ENCODE results near the gene FCHSD2. TPM values are rescaled to one million over a fixed set of nuclear protein-coding genes. Genes with fewer than 3 reads are reported as not detected.

The FCHSD2 gene
- total and polyA plus RNA-seq, 4 donors, result 14.7 to 41.6 (median 32.6) TPM

DNA sequence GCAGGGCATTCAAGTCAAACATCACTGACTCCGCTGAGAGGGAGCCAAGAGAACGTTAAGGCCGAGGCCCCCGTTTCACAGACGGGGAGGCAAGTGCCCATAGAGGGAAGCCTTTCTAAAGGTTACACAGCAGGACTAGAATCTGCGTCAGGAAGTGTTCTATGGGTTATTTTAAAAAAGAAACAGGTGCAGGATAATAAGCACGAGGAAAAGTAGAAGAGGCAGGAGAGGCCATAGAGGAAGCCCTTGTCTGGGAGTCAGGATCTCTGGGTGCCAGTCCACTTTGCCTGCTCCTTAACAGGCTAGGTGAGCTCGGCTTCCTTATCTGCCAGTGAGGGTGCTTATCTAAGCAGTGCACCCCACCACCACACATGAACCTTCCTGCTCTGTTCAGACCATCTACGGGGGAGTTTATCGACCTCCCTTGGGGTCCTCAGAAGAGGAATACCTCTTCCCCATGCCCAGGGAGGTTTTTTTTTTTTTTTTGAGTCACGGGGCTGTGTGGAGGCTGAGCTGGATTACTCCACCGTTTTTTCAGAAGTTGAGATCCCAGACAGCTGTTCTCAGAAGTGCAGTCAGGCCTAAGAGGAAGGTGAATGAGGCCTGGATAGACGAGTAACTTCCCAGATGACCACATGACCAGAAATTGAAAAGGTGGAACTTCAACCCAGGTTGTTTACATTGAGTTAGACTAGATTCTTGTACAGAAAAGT is 1.2 kb upstream of the FCHSD2 start:
- TF ChIP-seq, protein P1, sequence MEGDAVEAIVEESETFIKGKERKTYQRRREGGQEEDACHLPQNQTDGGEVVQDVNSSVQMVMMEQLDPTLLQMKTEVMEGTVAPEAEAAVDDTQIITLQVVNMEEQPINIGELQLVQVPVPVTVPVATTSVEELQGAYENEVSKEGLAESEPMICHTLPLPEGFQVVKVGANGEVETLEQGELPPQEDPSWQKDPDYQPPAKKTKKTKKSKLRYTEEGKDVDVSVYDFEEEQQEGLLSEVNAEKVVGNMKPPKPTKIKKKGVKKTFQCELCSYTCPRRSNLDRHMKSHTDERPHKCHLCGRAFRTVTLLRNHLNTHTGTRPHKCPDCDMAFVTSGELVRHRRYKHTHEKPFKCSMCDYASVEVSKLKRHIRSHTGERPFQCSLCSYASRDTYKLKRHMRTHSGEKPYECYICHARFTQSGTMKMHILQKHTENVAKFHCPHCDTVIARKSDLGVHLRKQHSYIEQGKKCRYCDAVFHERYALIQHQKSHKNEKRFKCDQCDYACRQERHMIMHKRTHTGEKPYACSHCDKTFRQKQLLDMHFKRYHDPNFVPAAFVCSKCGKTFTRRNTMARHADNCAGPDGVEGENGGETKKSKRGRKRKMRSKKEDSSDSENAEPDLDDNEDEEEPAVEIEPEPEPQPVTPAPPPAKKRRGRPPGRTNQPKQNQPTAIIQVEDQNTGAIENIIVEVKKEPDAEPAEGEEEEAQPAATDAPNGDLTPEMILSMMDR (IDR thresholded peaks at IDR 0.05; ENCODE audit: control extremely low read depth, extremely low read depth), result no peak
- ATAC-seq (ENCODE audit: insufficient read depth, low FRiP score) (no peak), DNase-seq (peak in 2 of 3 donors; percentile 38 to 56)
- Histone ChIP-seq H3K9ac (ENCODE audit: insufficient read depth in 1 of 2, low read length in 2 of 2) (peak overlapping the region; percentile 1 to 66), H3K27me3 (ENCODE audit: control insufficient read depth in 3 of 3, insufficient read depth in 3 of 3, low read length in 2 of 3) (no peaks in the 10 kb centered on the region), H3K4me1 (ENCODE audit: control insufficient read depth in 5 of 5, insufficient read depth in 5 of 5, low read length in 5 of 5) (peaks cover 0 to 21% (median 10%) of the 10 kb centered on the region in 5 donors), H3K9me3 (ENCODE audit: control insufficient read depth in 4 of 4, insufficient read depth in 3 of 4, low read length in 3 of 4) (peaks cover 0 to 3% (median 0%) of the 10 kb centered on the region in 4 donors), H3K27ac (ENCODE audit: low read depth in 1 of 2, low read length in 1 of 2) (peak overlapping the region; percentile 90 to 97), H3K36me3 (ENCODE audit: control insufficient read depth in 4 of 4, insufficient read depth in 4 of 4, low read length in 4 of 4) (peaks cover 0 to 2% (median 0%) of the 10 kb centered on the region in 4 donors), H3K4me3 (peak overlapping the region; percentile 50)
- 5 to 10% methylated on average over 13 of the region's 13 CpGs for WGBS, 2 donors

DNA sequence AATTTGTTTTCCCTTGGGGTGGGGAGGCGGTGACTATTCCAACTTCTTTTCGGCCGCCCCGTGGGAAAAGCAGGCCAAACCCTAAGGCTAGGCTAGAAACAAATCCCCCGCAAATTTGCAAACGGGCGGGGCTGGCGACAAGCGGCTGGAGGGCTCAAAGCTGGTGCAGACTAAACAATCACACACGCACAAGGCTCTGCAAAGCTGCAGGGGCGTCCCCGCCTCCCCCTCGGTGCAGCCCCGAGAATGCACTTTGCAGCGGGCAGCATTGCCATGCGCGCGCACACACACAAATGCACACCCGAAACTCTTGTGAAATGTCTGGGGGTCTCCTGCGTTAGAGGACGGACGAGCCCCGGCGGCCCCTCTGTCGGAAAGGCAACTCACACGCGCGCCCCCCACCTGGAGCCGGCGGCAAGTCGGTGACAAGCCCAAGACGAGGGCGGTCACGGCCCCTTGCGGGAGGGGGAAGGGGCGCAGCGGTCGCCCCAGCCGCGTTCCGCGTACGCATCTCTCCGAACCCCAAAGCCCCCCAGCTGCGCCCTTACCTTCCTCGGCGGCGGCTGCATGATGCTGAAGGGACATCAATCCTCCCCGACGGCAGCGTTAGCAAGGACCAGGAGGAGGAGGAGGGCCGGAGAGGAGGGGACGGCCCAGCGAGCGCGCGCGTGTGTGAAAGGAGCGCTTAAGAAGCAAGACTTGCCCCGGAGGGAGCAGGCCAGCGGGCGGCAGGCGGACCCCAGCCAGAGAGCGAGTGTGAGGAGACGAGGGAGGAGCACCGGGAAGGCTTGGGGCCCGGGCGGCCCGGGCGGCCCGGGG is 600 bp downstream of the FCHSD2 start:
- H3K4me1 ChIP-seq (ENCODE audit: control insufficient read depth in 5 of 5, insufficient read depth in 5 of 5, low read length in 5 of 5), result peaks cover 3 to 21% (median 10%) of the 10 kb centered on the region in 5 donors
- peak; percentile 87 to 91 (median 89) for DNase-seq
- peak overlapping the region; percentile 85 to 97 for H3K27ac ChIP-seq (ENCODE audit: low read depth in 1 of 2, low read length in 1 of 2)
- ATAC-seq (ENCODE audit: insufficient read depth, low FRiP score), result peak; percentile 12
- 0 to 1% methylated on average over 68 to 71 of the region's 71 CpGs for WGBS, 2 donors
- peak overlapping the region; percentile 66 to 78 for H3K9ac ChIP-seq (ENCODE audit: insufficient read depth in 1 of 2, low read length in 2 of 2)
- H3K36me3 ChIP-seq (ENCODE audit: control insufficient read depth in 4 of 4, insufficient read depth in 4 of 4, low read length in 4 of 4), result peaks cover 0 to 16% (median 3%) of the 10 kb centered on the region in 4 donors
- TF ChIP-seq, protein P1 (IDR thresholded peaks at IDR 0.05; ENCODE audit: control extremely low read depth, extremely low read depth), result no peak
- H3K27me3 ChIP-seq (ENCODE audit: control insufficient read depth in 3 of 3, insufficient read depth in 3 of 3, low read length in 2 of 3), result no peaks in the 10 kb centered on the region
- H3K4me3 ChIP-seq, result peak overlapping the region; percentile 61
- H3K9me3 ChIP-seq (ENCODE audit: control insufficient read depth in 4 of 4, insufficient read depth in 3 of 4, low read length in 3 of 4), result peaks cover 0 to 3% (median 0%) of the 10 kb centered on the region in 4 donors

DNA sequence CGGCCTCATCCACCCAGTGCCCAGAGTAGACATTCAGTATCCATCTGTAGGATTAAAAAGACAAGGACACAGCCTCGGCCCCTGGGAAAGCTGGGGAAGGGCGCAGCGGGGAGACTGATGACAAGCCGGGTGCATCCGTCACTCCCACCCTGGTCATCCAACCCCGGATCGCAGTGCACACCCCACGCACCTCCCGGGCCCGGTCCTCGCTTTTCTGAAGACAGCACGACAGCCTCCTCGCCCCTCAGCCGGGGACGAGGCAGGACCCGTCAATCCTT is 1.1 kb downstream of the FCHSD2 start:
- Histone ChIP-seq H3K9ac (ENCODE audit: insufficient read depth in 1 of 2, low read length in 2 of 2) (peak overlapping the region; percentile 66 to 78), H3K9me3 (ENCODE audit: control insufficient read depth in 4 of 4, insufficient read depth in 3 of 4, low read length in 3 of 4) (peaks cover 0 to 3% (median 0%) of the 10 kb centered on the region in 4 donors), H3K27ac (ENCODE audit: low read depth in 1 of 2, low read length in 1 of 2) (peak overlapping the region; percentile 85 to 97), H3K4me1 (ENCODE audit: control insufficient read depth in 5 of 5, insufficient read depth in 5 of 5, low read length in 5 of 5) (peaks cover 3 to 21% (median 10%) of the 10 kb centered on the region in 5 donors), H3K27me3 (ENCODE audit: control insufficient read depth in 3 of 3, insufficient read depth in 3 of 3, low read length in 2 of 3) (no peaks in the 10 kb centered on the region), H3K4me3 (peak overlapping the region; percentile 61), H3K36me3 (ENCODE audit: control insufficient read depth in 4 of 4, insufficient read depth in 4 of 4, low read length in 4 of 4) (peaks cover 2 to 16% (median 3%) of the 10 kb centered on the region in 4 donors)
- 0 to 1% methylated on average over 17 of the region's 17 CpGs for WGBS, 2 donors
- no peak for ATAC-seq (ENCODE audit: insufficient read depth, low FRiP score)
- TF ChIP-seq, protein P1 (IDR thresholded peaks at IDR 0.05; ENCODE audit: control extremely low read depth, extremely low read depth), result no peak
- DNase-seq, result peak in 2 of 3 donors; percentile 24 to 48
